GM03348 (cell line): ENCODE data around the gene SMIM31.

ENCODE experiments used
- DNase-seq: peaks from one replicate; pipeline ENCODE4 v3.0.0; 2012; ENCODE audit warnings: low spot score

SMIM31 gene

DNA sequence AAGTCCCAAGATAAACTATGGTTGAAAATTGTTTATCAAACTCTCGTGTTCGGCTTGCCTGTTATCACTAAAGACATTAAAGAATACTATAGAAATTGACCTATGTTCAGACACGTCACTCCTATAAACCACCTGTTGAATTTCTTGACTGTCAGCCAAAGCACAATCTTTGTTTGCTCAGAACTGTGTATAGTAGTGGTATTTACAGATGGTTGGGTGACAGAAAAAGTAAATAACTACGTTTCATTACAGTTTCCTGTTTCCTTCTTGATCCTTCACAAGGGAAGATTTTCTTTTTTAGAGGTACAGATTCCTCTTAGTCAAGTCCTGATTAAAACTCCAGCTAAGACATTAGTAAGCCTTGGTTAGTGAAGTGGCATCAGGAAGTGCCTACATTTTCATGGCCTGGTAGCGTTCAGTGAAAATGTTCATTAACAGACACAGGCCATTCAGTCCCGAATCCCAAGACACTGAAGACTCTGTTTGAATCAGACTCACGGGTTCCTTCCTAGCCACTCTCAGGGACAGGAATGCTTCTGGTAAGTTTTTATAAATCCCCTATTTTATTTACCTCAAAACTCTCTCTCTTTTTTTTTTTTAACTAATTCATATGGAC is at the start of gene SMIM31:
TSS of gene SMIM31 (plus strand) at position 259 of the 616 bp plus-strand sequence. CDS start 16,313 bp downstream, outside the sequence.
- no peak for DNase-seq

DNA sequence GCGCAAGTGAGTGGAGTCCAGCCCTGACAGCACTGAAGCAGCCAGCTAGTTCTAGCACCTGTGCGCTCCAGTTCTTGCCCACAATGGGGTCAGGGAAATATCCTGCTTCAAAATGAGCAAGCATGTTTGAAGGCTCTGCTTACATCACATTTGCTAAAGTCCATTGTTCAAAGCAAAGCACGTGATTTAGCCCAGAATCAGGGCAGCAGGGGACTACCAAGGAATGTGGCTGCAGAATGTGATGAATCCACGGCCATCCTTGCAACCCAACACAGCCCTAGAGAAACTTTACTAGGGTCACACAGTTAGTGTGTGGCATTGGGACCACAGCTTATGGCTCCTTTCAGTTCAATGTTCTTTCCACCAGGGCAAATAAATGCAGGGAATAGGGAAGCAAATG is 47.3 kb upstream of the SMIM31 start:
- DNase-seq: no peak

DNA sequence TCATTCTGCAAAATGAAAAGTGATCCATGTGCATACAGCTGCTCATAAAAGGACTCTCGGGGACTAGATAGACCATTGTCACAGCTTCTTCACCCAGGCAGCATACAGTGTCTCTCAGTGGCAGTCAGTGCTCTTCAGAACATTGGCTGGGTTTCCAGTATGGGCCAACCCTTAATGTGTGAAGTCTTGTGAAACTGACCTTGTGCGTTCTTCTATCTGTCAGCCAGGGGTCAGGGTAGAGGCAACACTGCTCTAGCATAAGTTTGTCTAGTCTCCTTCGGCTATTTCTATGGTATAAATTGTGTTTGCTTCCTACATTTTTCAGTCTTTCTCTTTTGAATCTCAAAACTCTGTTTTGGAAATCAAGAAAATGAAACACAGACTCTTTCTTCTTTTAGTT is 37.0 kb upstream of the SMIM31 start:
- no peak for DNase-seq

DNA sequence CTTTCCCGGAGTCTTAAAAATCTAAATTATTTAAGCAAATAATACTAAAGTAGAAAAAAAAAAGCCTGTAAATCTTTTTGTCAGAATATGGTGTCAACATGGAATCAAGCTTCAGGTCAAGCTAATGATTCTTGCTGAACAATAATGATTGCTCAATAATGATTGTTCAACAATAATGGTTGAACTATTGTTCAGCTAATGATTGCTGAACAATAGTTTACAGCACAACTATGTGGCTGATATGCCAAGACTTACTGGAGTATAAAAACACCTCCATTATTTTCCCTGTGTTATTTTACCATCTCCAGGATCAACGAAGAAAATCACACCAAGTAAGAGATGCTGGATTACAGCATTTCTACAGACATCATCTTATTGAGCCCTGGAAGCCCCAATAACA is 35.1 kb upstream of the SMIM31 start:
- no peak for DNase-seq

DNA sequence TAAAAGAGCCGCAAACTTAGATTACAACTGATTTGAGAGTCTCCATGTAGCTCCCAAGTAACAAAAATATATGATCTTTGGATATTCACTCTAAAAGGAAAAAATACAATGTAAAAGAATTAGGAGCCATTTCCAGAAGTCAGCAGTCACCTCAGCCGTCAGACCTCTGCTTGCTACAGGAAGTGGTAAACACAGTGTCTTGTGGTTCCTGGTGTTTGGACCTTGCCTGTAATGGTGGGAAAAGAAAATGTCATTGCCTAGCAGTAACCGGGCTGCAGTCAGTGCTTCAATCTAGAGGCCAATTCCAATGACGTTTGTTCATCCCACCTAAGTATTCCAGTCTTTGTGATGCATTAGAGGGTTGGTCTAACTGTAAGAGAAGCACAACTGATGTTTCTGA is 28.9 kb upstream of the SMIM31 start:
- no peak for DNase-seq

DNA sequence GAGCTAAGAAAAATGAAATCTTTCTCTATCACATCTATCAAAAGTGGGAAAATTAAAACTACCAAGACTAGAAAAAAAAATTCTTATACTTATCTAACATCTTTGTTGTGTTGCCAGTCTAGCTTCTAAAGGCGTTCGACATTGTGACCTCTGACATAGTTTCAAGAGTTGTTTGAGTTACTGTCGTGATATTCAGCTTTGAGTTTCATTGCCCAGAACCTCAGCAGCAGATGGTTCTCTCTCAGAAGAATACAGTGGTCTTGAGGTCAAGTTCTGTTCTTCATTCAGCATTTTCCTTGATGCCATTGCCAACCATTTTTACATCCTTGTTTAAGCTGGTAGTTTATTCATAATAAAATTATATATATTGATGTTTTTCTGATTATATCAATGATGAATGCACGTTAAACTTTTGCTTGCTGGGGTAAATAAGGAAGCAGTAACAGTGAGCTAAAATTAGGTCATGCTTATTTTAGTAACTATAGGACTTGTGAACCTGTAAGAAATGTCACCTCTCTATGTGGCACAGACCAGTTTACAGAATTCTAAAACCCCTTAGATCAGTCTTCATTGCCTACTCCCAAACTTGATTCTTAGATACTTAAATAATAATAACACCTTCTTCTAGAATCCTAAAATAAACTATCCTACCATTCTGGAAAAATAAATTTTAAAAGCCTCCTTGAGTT is 23.1 kb upstream of the SMIM31 start:
- no peak for DNase-seq

DNA sequence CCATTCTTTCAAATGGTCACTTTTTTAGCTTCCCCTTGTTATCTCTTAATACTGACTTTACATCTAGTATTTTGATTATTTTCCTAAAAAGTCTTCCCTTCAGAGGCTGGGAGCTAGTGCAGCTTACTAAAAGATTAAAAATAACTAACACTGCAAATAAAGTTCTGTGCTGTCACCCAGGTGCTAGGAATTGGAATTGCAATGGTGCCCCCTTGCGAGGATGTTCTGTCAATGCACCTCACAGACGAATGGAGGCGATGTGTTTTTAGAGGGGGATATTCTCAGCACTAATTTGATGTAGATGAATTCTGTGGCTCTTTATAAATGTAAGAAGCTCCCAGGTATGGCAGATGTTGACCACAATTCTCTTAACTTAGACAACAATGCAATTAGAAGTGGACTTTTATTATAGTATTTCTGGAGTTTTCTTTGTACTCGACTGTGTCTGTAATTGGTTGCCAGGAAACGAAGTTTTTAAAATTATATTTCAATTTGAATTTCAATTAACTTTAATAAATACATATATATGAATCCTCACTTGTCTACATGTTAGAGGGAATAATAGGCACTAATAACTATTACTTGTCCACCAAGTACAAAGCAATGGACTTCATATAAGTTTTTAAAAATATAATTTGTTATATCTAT is 22.0 kb upstream of the SMIM31 start:
- DNase-seq: peak; percentile 70

DNA sequence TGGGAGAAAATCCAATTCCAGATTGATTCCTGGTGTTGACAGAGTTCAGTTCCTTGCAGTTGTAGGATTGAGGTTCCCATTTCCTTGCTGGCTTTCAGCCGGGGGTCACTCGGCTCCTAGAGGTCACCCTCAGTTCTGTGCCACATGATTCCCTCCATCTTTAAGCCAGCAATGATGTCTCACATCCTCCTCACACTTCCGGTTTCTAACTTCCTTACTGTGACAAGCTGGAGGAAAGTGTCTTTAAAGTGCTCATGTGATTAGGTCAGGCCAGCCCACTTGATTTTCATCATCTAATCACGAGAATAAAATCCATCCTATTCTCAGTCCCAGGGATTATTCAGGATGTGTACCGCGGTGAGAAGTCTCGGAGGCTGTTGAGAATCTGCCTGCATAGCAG is 19.4 kb upstream of the SMIM31 start:
- DNase-seq: no peak

DNA sequence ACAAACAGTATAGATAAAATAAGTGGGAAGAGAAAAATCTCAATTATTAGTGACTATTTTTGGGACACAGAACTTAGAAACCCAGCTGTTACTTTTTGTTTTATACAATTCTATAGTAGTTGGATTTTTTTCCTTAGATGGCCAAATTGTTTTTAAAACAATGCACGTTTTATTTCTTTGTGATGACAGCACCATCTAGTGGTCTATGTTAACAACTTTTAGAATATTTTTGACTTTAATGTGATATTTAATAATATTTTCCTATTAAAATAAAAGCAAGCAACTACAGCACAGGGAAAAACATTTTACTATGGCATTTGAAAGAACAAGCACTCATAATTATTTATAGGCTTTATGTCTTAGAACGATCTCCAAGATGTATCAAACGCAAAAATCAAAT is 5.6 kb upstream of the SMIM31 start:
- DNase-seq: peak; percentile 33

DNA sequence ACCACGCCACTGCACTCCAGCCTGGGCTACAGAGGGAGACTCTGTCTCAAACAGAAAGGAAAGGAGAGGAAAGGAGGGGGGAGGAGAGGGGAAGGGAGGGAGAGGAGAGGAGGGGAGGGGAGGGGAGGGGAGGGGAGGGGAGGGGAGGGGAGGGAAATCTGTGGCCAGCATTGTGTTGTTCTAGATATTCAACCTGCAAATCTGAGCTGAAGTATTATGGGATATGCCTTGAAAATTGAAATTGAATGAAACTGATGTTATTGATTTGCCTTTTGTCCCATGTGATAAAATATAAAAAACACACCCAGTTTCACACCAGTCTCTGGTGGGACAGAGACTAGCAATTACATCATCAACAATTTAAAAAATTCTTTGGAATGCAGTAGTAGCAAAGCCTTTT is 1.5 kb downstream of the SMIM31 start:
- no peak for DNase-seq

DNA sequence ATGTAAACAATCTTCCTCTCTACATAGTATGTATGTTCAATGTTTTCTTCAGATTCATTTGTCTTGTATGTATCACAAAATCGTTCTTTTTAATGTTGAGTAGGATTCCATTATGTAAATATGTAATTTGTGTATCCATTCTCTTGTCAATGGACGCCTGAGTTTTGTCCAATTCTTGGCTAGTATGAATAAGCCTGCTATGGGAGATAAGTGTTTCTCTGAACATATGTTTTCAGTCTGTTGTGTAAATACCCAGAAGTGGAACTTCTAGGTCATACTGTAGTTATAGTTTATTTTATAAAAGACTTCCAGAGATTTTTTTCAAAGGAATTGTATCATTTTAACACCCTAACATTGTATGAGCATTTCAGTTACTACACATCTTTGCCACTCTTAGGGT is 2.8 kb downstream of the SMIM31 start:
- no peak for DNase-seq

DNA sequence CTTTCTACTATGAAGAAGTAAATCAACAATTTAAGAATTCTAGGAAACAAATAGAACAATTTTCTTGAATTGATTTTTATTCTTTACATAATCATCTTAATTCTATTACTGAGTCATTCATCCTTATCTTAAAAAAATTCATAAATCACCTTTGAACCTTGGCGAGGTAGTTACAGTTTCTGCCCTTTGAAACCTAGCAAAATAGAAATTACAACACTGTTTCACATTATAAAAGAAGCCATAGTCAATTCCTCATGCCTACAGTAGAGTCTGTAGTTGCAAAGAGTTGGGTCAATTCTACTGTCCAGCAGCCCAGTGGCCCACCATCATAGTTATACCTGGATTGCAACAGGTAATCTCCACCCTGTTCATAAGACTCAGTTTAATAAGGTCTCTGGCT is 7.3 kb downstream of the SMIM31 start:
- no peak for DNase-seq

DNA sequence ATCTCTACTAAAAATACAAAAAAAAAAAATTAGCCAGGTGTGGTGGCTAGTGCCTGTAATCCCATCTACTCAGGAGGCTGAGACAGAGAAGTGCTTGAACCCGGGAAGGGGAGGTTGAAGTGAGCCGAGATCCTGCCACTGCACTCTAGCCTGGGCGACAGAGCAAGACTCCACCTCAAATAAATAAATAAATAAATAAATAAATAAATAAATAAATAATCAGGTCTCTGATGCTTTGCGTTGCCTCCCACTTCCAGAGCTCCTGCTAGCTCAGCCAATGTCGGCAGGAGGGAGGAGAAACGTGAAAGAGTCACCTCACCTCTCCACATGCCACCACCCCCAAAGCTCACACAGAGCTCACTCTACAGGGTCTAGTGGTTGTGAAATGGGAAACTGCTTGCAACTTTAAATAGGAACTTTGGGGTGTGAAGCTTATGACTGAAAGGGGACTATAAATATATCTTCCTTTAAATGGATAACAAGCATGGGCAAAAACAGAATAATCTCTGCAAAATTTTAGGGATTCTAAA is 7.9 kb downstream of the SMIM31 start:
- no peak for DNase-seq

DNA sequence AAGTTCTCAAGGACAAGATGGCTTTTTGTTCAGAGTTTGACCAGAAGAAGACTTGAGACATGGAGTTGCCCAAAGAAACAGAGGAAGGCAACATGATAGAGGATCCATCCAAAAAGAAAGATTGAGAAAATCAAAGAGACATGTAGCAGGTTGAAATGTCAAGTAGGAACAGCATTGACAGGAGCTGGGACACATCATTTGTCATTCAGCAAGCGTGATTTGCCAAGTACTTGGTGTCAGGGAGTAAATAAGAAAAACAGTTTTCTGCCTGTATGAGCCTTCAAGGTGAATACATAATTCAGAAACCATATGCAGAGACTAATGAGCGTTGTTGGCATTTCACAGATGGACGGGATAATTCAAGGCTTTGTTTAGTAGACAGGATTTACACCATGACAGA is 11.2 kb downstream of the SMIM31 start:
- DNase-seq: no peak

DNA sequence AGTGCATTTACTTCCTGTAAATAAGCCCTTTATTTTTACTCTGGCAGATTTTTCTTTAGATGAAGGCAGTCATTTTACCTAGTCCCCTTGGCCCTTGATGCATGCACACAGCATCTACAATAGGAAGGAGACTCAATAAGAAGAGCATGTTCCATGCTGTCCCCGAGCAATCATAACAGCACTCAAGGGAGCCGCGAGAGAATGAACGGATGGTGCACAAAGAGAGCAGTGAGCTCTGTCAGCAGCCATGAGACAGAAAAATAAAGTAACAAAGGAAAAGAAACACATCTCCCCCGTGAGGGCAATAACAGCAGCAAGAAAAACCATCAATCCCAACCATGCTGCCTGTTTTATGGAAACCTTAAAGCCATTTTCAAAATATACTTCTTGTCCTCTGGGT is 11.9 kb downstream of the SMIM31 start:
- DNase-seq: no peak

DNA sequence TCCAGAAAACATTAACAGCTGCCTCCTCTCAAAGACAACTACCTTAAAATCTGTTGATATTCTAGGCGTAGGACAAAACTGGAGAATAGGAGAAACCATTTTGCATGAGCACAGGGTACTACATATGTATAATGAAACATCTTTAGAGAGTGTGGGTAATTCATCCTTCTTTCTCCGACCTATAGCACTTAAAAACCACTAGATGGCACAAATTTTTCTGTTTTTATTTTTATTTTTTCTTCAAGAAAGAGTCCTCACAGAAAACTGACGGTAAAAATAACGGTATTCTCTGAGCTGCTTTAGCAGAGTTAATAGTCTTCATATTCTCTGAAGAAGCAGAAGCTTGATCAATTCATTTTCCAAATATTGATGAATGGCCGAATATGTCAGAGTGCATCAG is 14.6 kb downstream of the SMIM31 start:
- peak; percentile 25 for DNase-seq

DNA sequence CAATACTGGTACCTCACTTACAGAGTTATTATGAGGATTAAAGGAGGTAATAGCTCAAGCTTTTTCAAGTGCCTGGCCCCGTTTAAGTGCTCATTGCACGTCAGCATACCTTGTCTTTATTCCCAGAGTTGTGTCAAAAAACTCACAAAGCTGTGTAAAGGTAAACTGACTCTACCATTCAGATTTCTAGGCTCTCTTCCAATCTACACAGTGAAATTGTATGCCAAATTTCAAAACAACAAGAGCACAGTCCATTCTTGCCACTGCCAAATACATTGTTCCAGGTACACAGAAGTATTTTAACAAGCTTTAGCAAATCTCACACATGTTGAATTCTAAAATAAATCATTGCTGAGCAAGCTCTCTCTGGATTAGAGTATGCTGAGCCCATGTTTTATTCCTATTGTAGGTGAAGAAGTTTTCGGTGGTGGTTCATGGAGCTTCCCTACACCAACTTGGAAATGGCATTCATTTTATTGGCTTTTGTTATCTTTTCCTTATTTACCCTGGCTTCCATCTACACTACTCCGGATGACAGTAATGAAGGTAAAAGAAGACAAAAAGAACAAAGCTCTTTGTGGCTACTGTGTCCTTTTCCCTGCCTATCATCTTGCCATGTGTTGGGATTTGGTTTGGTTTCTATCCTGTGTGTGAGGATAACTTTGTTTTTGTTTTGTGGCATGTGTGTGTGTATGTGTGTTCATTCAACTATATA is 16.2 kb downstream of the SMIM31 start:
- no peak for DNase-seq

DNA sequence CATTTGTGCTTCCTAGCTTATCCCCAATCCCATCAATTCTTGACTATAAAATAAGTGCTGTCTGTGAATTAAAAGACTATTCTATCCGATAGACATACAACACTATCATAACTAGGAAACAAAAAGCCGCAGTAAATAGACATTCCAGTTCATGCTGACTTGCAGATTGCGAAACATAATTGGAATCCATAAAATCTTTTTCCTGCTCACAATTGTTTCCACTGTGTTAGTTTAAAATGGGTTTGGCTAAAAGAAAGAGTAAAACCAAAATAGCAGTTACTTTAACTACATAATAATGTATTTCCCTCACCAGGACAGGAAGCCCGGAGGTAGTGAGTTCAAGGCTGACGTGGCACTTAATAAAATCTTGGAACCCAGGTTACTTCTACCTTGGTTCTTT is 17.2 kb downstream of the SMIM31 start:
- DNase-seq: peak; percentile 18

DNA sequence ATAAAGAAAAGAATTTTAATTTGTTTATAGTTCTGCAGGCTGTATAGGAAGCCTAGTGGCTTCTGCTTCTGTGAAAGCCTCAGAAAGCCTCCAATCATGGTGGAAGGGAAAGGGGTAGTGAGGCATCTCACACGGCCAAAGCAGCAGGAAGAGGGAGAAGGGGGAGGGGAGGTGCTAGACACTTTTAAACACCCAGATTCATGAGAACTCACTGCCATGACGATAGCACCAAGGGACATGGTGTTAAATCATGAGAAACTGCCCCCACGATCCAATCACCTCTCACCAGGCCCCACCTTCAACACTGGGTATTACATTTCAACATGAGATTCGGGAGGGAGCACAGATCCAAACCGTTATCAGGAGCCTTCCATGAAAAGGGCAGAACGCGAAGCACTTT is 18.1 kb downstream of the SMIM31 start:
- no peak for DNase-seq

DNA sequence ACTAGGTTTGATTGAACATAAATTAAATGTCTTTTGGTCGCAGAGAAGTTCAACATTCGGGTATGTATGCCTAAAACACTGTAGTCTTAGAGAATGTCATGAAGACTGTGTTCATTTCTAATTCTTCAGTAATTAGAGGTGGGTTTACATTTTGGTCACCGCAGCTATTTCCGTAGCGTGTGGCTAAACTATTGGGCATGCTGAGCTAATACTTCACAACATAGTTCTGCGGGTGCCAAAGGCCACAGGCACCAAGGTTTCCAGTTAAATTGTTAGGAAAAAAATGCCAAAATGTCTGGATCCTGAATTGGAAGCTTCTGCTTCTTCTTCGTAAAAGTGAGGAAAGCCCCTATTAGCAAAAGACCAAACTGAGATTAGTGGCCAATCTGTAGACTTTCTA is 25.1 kb downstream of the SMIM31 start:
- peak; percentile 11 for DNase-seq

DNA sequence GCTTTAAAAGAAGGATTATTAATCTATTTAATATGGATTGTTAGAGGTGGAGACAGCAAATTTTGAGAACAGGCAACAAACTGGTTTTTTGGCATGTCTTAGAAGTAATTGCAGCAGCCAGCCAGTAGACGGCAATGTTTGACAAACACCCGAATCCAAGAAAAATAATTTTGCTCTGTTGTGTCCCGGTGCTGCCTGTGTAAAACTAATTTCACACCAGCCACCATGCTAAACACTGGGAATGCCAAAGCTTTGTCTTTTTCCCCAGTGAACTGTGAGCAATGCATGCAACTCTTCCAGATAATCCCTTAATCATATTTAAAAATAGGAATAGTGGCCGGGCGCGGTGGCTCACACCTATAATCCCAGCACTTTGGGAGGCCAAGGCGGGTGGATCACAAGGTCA is 25.9 kb downstream of the SMIM31 start:
- DNase-seq: peak; percentile 66

DNA sequence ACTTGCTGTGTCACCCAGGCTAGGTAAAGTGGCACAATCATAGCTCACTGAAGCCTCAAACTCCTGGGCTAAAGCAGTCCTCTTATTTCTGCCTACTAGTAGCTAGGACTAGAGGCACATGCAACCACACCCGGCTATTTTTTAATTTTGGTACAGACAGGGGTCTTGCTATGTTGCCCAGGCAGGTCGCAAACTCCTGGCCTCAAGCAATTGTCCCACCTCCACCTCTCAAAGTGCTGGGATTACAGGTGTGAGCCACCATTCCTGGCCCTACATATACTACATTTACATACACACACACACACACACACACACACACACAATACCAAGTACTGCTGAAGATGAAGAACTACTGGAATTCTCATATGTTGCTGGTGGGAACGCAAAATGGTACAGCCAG is 26.9 kb downstream of the SMIM31 start:
- DNase-seq: no peak

DNA sequence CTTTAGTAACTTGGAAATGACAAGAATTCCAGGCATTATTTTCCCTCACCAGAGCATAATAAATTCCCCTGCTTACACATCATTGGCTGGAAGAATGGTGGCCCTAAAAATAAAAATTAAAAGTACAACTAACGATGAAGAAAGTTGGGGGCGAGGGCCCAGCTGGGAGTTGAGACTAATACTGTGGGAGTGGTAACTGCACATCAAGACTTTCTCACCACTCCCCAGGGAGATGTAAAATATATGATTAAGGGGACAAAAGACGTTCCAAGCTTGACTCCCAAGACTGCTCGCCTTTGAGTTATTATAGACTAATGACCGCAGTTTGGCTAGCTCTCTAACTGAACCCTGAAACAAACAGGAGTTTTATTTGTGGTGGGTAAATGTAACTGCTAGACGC is 30.0 kb downstream of the SMIM31 start:
- DNase-seq: no peak
